DLD1 (cell line): ENCODE results near the gene PLD2.
"Not testable (repeated sequence)": the region's sequence is repeated elsewhere in the genome, so short reads cannot be mapped to it uniquely, and the experiment has no call there.

Experiments
- in situ Hi-C: cut with HindIII; loops from 2 replicates; pipeline ENCODE4 v1.10.0; 2017; ENCODE audit warnings: low sequenced_read_pairs

PLD2 gene

DNA sequence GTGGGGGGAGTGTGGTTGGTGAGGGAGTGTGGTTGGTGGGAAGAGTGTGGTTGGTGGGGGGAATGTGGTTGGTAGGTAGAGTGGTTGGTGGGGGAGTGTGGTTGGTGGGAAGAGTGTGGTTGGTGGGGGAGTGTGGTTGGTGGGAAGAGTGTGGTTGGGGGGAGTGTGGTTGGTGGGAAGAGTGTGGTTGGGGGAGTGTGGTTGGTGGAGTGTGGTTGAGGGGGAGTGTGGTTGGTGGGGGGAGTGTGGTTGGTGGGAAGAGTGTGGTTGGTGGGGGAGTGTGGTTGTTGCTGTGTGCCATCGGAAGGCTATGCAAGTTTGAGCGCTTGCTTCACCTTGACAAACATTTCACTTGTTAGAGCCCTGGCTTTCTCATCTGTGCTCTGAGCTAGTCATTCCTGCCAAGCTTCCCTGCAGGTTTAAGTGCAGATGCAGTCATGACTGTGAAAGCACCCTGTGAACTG is 46.3 kb downstream of the PLD2 start:
- in situ Hi-C loops: no loop called here

DNA sequence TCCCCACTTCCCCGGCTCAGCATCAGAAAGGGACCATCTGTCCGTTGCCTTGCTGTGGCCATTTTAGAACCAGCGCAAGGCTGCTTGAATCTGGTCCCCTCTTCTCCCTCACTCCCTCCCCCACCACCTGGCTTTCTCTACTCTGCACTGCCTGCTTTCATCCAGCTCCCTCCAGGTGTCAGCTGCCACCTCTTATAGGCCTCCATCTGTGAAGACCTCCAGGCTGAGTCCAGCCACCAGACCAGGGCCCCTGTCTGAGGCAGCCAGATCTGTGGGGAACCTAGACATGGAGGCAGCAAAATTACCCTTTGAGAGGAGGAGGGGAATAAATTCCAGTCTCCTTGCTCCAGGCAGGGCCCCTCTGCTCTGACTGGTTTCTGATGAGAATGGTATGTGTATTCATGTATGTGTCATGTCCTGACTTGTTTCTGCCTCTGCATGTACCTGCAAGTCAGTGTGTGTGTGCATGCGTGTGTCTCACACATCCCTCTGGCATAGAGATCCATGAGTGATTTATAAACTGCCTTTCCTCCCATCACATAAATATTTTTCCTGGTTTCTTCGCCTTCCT is 47.2 kb downstream of the PLD2 start:
- in situ Hi-C loops: no loop called here

DNA sequence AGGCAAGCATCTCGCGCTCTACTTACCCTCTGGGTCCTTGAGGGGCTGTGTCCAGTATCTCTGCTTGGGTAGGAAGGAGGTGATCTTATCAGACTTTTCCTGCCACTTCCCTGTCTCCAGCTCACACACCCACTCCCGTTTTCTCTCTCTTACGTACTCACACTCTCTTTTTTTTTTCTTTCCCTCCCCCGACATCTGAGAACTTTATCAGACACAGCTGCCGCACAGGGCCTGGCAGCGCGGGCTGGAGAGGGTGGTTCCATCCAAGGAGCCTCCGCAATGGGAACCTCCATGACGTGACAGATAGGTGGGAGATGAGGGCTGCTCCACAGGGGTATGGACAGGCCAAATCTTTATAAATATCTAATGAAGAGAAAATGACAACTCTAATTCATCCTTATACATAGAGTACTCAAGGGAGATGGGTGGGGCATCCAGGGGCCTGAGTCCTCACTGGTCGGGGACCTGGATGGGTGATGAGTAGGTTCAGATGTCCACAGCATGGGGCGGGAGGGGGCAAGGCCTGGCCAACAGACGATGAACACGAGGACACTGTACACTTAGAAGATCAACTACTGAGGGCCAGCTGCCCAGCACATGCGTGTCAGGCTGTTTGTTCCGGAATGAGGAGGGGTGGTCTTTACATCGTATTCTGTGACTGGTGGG is 49.5 kb downstream of the PLD2 start:
- in situ Hi-C loops: no loop called here

DNA sequence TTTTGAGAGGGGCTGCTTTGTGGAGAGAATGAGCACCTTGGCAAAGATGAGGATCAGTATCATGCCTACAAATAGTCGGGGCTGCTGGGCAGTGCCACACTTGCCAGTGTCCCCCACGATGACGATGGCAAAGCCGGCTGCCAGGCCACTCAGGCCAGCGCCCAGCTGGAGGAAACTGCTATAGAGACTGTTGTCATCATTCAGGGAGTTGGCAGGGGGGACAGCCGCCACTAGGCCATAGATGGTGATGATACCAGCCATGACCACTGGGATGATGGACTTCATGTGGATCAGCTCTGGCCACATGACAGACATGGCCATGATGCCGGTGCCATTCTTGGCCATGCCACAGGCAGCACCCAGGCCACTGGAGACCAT is 50.0 kb downstream of the PLD2 start:
- in situ Hi-C loops: no loop called here

DNA sequence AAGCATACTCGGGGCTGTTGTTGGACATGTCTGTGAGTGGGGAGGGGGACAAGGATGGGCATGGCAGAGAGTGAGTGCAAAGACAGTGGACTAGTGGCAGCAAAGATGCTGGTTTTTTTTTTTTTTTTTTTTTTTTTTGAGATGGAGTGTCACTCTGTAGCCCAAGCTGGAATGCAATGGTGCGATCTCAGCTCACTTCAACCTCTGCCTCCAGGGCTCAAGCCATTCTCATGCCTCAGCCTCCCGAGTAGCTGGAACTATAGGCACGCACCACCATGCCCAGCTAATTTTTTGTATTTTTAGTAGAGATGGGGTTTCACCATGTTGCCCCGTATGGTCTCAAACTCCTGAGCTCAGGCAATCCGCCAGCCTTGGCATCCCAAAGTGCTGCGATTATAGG is 50.4 kb downstream of the PLD2 start:
- in situ Hi-C loops: not testable (repeated sequence)

DNA sequence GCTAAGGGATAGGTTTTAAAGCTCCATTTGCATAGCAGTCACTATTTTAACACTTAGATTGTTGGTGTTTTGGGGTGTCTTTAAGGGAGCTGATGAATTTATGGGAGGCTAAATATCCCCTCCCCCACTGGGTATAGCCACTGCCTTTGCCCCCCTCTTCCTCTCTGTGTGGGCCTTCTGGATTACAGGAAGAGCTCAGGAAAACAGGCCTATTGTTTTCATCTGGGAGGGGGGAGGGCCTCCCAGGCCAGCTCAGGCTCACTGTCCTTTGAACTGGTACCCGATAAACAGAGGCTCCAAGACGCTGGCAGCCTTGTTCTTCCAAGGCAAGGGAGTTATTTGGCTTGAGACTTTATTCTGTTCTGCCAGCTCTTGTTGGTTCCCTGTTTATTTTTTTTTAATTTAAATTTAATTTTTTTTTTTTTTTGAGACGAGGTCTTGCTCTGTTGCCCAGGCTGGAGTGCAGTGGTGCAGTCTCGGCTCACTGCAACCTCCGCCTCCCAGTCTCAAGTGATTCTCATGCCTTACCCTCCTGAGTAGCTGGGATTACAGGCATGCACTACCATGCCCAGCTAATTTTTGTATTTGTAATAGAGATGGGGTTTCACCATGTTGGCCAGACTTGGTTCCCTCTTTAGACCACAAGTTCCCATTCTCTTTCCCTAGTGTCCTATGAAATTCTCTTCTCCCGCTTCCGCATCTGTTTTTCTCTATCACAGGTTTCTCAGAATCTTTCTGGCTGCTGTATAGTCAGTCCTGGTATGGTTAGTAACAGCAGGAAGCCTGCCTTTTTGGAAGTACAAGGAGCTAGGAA is 51.3 kb downstream of the PLD2 start:
- in situ Hi-C loops: no loop called here

DNA sequence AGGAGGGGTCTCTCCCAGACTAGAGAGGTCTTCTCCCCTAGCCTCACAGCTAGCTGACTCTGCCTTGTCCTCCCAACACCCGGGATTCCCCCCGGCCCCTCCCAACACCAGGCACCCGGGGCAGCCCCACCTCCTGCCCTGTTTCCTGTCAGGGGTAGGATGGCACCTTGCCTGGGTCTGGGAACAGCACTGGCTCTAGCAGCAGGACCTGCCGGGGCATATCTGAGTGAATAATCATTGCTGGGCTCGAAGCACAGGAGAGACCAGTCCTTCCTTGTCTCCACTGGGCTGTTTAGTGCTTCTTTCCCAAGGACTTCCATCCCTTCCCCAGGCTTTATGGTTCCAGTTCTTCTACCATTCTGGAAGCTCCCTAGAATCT is 51.9 kb downstream of the PLD2 start:
- in situ Hi-C loops: no loop called here

DNA sequence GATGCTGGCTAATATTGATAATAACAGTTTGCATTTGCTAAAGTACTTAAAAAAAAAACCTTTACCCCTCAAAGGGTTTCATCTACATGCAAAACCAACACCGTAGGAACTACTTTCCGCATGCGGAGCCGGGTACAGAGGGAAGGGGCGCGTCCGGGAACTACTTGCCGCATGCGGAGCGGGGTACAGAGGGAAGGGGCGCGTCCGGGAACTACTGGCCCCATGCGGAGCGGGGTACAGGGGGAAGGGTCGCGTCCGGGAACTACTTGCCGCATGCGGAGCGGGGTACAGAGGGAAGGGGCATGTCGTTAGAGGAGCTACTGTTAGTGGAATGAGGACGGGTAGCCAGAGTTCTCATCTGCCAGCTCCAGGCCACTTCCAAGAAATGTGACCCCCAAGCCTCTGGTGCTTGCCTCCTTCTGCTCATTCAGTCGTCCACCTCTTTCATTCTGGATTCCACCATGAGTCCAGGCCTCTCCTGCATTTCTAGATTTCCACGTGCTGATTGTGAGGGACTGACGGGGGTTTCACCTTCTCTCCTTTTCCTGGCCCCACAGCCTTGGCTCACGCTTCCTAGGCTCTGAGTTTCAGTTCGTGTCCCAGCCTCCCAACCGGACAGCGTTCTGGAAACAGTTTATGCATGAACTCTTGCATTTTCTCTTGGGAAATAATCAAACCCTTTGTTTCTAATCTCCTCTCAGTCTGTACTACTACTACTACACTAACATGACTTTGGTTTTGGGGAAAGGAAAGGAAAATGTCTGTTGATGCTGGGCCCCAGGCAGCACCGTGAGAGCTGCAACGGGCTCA is 53.1 kb downstream of the PLD2 start:
- in situ Hi-C loops: no loop called here

DNA sequence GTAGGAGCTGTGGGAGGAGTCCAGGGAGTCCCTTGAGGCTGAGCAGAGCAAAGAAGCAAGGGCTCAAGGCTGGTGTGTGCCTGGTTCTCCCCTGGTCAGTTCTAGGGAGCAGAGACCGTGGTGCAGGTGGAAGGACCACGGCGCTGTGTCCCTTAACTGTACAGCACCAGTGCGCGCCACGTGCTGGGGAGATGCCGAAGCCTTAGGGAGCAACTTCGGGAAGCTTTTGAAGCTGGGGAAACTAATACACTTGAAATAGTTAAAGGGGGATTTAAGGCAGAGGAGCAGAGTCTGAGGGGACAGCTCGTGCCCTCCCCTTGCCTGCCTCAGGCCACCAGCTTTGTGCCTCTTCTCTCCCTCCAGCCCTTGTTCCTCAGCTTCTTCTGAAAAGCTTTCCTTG is 53.7 kb downstream of the PLD2 start:
- in situ Hi-C loops: no loop called here

DNA sequence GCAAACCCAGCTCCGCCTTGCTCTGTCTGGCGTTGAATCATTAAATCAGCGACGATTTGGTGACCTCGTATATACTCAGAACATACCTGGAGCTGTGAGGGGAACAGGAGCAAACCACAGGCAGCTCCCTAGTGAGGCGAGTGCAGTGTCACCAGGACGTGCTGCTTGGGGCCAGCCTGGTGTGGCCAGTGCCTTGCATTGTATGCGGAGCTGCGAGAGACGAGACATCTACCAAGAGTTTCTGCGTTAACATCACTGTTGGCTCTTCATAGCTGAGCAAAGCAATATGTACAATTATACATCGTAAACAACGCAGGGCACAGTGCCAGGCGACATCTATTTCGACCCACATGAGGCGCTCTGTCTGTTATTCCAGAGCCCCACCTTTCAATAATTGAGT is 54.1 kb downstream of the PLD2 start:
- in situ Hi-C loops: no loop called here

DNA sequence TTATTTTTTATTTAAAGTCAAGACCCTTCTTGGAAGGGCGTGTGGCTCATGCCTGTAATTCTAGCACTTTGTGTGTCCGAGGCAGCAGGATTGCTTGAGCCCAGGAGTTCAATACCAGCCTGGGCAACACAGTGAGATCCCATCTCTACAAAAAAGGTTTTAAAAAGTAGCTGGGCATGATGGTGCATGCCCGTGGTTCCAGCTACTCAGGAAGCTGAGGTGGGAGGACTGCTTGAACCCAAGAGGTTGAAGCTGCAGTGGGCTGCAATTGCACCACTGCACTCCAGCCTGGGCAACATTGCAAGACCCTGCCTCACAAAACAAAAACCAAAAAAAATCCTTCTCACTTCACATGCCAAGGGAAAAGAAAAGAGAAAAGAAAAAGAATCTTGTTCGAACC is 55.8 kb downstream of the PLD2 start:
- in situ Hi-C loops: no loop called here

DNA sequence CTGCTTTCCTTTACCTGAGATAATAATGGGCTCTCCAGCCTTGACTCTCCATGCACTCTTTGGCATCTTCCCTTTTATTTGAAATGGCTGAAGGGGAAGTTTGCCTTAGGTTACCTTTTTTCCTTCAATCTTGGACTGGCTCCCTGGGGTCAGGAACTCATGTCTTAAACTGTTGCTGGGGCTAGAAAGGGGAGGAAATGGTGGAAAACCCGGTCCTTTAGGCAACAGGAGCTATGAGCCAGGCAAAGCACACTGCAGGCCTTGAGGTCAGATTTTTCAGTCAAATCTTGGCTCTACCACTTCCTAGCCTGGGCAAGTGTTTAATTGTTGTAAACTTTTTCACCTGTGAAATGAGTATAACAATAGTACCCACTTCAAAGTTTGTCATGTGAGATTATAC is 56.4 kb downstream of the PLD2 start:
- in situ Hi-C loops: no loop called here

DNA sequence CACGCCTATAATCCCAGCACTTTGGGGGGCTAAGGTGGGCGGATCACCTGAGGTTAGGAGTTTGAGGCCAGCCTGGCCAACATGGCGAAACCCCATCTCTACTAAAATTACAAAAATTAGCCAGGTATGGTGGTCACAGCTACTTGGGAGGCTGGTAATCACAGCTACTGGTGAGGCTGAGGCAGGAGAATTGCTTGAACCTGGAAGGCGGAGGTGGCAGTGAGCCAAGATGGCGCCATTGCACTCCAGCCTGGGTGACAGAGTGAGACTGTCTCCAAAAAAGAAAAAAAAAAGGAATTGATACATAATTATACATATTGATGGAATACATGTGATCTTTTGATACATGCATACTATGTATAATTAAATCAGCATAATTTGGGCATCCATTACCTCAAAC is 60.6 kb downstream of the PLD2 start:
- in situ Hi-C loops: not testable (repeated sequence)

DNA sequence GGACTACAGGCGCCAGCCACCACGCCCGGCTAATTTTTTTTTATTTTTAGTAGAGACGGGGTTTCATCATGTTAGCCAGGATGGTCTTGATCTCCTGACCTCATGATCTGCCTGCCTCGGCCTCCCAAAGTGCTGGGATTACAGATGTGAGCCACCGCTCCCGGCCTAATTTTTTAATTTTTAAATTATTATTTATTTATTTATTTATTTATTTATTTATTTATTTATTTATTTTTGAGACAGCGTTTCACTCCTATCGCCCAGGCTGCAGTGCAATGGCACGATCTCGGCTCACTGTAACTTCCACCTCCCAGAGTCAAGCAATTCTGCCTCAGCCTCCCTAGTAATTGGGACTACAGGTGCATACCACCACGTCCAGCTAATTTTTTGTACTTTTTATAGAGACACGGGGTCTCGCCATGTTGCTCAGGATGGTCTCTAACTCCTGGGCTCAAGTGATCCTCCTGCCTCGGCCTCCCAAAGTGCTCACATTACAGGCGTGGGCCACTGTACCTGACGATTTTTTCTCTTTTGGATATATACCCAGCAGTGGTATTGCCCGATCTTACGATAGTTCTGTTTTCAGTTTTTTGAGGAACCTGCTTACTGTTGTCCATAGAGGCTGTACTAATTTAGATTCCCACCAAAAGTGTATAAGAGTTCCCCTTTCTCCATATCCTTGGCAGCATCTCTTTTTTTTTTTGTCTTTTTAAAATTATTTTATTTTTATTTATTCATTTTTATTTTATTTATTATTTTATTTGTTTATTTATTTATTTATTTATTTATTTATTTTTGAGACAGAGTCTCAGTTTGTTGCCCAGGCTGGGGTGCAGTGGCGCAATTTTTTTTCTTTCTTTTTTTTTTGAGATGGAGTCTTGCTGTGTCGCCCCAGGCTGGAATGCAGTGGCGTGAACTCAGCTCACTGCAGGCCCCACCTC is 62.4 kb downstream of the PLD2 start:
- in situ Hi-C loops: not testable (repeated sequence)

DNA sequence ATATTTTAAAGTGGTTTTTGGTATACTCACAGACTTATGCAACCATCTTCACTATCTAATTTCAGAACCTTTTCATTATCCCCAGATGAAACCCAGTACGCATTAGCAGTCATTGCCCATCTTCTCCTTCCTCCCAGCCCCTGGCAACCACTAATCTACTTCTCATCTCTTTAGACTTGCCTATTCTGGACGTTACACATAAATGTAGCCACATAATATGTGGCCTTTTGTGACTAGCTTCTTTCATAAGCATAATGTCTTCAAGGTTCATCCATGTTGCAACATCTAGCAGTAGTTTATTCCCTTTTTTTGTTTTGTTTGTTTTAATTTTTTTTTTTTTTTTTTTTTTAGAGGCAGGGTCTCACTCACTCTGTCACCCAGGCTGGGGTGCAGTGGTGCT is 63.9 kb downstream of the PLD2 start:
- in situ Hi-C loops: no loop called here

DNA sequence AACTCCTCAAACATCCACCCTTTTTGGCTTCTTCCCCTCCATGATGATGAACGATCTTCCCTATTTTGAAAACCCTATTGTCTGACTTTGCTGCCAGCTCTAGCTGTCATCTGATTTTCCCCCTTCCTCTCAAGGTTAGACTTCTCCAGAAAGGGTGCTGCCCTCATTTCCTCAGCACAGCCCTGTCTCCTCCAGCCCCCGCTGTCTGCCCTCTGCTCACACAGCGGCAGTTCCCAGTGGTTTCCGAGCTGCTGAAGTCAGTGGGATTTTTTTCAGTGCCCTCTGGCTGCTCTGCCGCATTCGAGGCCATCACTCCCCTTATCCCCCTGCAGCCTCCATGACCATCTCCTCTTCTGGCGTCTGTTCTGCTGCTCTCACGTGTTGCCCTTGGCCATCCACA is 65.8 kb downstream of the PLD2 start:
- in situ Hi-C loops: no loop called here
